Measurements from ENCODE around the gene GNG4. TPM values are rescaled to one million over a fixed set of nuclear protein-coding genes. Genes with fewer than 3 reads are reported as not detected.

The GNG4 gene
- total and polyA plus RNA-seq, 9 of the 15 experiments (the other 6 are each of a cell fraction or from before 2014, with no cell fraction given), result 0.06 to 0.58 (median 0.08) TPM; not detected in 4

DNA sequence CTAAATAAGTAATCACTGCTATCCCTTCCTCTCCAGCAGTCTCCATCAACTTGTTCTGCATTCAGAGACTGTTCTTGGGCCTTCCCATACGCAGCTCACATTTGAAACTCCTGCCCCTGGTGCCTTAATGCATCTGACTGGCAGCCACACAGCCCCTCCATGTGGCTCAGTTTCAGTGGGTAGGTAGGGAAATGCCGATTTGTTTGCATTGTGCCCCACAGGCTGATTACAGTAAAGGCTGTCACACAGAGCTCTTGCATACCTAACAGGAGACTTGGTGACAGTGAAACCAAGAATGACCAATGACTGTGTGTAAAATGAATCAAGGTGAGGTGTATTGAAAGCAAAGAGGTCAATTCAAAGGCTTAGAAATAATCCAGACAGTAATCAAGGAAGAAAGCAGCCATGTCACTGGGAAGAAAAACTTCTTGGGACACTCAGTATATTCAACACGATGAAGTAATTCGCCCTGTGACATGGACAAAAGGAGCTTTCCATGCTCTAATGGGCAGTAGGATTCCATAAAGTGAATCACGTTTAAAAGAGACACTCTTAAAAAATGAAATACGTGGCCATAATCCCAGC is 132.6 kb downstream of the GNG4 start:
- in situ Hi-C loops (cut with MboI) (loop anchor here (10.0 kb wide), 1 partner anchor 218 kb away; no protein-coding TSS in a partner anchor), intact Hi-C loops (cut with micrococcal nuclease) (loop anchor here (10.0 kb wide), 1 partner anchor 328 kb away; no protein-coding TSS in a partner anchor)

More for the DNA sequence above, 132.6 kb downstream of the GNG4 start:
- no peaks in the 10 kb centered on the region for H3K79me2 ChIP-seq (ENCODE audit: control insufficient read depth, insufficient read depth, low read length)
- no peak overlapping the region for H2AFZ ChIP-seq (ENCODE audit: low read depth, low read length)
- 2% methylated on average over 6 of the region's 6 CpGs for WGBS (ENCODE audit: insufficient coverage, low coverage, missing lambda C conversion rate)
- BruUV-seq (replicated peaks), result no TSS peak
- H3K4me2 ChIP-seq (ENCODE audit: insufficient read depth, low read length), result no peak overlapping the region
- FAIRE-seq, result no peak
- TF ChIP-seq, protein P1, sequence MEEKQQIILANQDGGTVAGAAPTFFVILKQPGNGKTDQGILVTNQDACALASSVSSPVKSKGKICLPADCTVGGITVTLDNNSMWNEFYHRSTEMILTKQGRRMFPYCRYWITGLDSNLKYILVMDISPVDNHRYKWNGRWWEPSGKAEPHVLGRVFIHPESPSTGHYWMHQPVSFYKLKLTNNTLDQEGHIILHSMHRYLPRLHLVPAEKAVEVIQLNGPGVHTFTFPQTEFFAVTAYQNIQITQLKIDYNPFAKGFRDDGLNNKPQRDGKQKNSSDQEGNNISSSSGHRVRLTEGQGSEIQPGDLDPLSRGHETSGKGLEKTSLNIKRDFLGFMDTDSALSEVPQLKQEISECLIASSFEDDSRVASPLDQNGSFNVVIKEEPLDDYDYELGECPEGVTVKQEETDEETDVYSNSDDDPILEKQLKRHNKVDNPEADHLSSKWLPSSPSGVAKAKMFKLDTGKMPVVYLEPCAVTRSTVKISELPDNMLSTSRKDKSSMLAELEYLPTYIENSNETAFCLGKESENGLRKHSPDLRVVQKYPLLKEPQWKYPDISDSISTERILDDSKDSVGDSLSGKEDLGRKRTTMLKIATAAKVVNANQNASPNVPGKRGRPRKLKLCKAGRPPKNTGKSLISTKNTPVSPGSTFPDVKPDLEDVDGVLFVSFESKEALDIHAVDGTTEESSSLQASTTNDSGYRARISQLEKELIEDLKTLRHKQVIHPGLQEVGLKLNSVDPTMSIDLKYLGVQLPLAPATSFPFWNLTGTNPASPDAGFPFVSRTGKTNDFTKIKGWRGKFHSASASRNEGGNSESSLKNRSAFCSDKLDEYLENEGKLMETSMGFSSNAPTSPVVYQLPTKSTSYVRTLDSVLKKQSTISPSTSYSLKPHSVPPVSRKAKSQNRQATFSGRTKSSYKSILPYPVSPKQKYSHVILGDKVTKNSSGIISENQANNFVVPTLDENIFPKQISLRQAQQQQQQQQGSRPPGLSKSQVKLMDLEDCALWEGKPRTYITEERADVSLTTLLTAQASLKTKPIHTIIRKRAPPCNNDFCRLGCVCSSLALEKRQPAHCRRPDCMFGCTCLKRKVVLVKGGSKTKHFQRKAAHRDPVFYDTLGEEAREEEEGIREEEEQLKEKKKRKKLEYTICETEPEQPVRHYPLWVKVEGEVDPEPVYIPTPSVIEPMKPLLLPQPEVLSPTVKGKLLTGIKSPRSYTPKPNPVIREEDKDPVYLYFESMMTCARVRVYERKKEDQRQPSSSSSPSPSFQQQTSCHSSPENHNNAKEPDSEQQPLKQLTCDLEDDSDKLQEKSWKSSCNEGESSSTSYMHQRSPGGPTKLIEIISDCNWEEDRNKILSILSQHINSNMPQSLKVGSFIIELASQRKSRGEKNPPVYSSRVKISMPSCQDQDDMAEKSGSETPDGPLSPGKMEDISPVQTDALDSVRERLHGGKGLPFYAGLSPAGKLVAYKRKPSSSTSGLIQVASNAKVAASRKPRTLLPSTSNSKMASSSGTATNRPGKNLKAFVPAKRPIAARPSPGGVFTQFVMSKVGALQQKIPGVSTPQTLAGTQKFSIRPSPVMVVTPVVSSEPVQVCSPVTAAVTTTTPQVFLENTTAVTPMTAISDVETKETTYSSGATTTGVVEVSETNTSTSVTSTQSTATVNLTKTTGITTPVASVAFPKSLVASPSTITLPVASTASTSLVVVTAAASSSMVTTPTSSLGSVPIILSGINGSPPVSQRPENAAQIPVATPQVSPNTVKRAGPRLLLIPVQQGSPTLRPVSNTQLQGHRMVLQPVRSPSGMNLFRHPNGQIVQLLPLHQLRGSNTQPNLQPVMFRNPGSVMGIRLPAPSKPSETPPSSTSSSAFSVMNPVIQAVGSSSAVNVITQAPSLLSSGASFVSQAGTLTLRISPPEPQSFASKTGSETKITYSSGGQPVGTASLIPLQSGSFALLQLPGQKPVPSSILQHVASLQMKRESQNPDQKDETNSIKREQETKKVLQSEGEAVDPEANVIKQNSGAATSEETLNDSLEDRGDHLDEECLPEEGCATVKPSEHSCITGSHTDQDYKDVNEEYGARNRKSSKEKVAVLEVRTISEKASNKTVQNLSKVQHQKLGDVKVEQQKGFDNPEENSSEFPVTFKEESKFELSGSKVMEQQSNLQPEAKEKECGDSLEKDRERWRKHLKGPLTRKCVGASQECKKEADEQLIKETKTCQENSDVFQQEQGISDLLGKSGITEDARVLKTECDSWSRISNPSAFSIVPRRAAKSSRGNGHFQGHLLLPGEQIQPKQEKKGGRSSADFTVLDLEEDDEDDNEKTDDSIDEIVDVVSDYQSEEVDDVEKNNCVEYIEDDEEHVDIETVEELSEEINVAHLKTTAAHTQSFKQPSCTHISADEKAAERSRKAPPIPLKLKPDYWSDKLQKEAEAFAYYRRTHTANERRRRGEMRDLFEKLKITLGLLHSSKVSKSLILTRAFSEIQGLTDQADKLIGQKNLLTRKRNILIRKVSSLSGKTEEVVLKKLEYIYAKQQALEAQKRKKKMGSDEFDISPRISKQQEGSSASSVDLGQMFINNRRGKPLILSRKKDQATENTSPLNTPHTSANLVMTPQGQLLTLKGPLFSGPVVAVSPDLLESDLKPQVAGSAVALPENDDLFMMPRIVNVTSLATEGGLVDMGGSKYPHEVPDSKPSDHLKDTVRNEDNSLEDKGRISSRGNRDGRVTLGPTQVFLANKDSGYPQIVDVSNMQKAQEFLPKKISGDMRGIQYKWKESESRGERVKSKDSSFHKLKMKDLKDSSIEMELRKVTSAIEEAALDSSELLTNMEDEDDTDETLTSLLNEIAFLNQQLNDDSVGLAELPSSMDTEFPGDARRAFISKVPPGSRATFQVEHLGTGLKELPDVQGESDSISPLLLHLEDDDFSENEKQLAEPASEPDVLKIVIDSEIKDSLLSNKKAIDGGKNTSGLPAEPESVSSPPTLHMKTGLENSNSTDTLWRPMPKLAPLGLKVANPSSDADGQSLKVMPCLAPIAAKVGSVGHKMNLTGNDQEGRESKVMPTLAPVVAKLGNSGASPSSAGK (IDR thresholded peaks at IDR 0.05), result no peak
- TF ChIP-seq CTBP1 (IDR thresholded peaks at IDR 0.05; ENCODE audit: borderline replicate concordance), result no peak
- TF ChIP-seq, protein P2, sequence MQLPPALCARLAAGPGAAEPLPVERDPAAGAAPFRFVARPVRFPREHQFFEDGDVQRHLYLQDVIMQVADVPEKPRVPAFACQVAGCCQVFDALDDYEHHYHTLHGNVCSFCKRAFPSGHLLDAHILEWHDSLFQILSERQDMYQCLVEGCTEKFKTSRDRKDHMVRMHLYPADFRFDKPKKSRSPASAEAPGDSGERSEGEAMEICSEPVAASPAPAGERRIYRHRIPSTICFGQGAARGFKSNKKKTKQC (CRISPR knock-in tag; IDR thresholded peaks at IDR 0.05), result no peak
- TF ChIP-seq TAF1 (IDR thresholded peaks at IDR 0.05; ENCODE audit: control insufficient read depth, extremely low read depth, insufficient read depth, low read length, severe bottlenecking), result no peak
- TF ChIP-seq MEIS2 (IDR thresholded peaks at IDR 0.05; ENCODE audit: partially characterized antibody), result no peak
- TF ChIP-seq RFX1 (IDR thresholded peaks at IDR 0.05), result no peak
- TF ChIP-seq, protein P3, sequence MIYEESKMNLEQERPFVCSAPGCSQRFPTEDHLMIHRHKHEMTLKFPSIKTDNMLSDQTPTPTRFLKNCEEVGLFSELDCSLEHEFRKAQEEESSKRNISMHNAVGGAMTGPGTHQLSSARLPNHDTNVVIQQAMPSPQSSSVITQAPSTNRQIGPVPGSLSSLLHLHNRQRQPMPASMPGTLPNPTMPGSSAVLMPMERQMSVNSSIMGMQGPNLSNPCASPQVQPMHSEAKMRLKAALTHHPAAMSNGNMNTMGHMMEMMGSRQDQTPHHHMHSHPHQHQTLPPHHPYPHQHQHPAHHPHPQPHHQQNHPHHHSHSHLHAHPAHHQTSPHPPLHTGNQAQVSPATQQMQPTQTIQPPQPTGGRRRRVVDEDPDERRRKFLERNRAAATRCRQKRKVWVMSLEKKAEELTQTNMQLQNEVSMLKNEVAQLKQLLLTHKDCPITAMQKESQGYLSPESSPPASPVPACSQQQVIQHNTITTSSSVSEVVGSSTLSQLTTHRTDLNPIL (CRISPR knock-in tag; IDR thresholded peaks at IDR 0.05), result no peak
- TF ChIP-seq LEF1 (IDR thresholded peaks at IDR 0.05), result no peak
- H3K4me3 ChIP-seq, result no peak overlapping the region
- ATAC-seq, result no peak
- H3K9me3 ChIP-seq (replicated peaks; ENCODE audit: control insufficient read depth, insufficient read depth, low read depth, low read length), result 0 out of 2 replicates have a peak, but pooled peaks cover 1% of the 10 kb centered on the region
- no peaks in the 10 kb centered on the region for H3K9me1 ChIP-seq (ENCODE audit: control insufficient read depth, insufficient read depth, low read length)
- no peaks in the 10 kb centered on the region for H4K20me1 ChIP-seq (replicated peaks; ENCODE audit: control insufficient read depth, insufficient read depth, low read length)
- ChIA-PET POLR2A (interaction anchor here (0.7 to 0.9 kb wide), 3 partner anchors 8 to 440 kb away, joined by 3 to 4 read pairs (median 3); no protein-coding TSS in a partner anchor), CTCF (ENCODE audit: low intra/inter-chr PET ratio) (no interaction called here)
- H3K27ac ChIP-seq (ENCODE audit: extremely low read depth, low read depth, low read length), result no peak overlapping the region
- no peak overlapping the region for H3K9ac ChIP-seq (ENCODE audit: insufficient read depth in 1 of 2, low read depth in 2 of 2, low read length in 2 of 2)
- no peaks in the 10 kb centered on the region for H3K36me3 ChIP-seq (ENCODE audit: control insufficient read depth, insufficient read depth, low read length)
- DNase-seq (ENCODE audit: extremely low read depth in 1 of 4, low spot score in 3 of 4), result no peak
- H3K4me1 ChIP-seq (replicated peaks in 1 of 2; ENCODE audit: control insufficient read depth in 2 of 2, insufficient read depth in 2 of 2, low read length in 2 of 2), result no peaks in the 10 kb centered on the region
- peaks cover 6 to 17% of the 10 kb centered on the region in 2 experiments for H3K27me3 ChIP-seq (ENCODE audit: control insufficient read depth in 2 of 2, insufficient read depth in 2 of 2, low read length in 2 of 2)

All from K562 (cell line).